Spleen (tissue), 7 donors: ENCODE data around the gene C4B.
"Not testable (repeated sequence)": the region's sequence is repeated elsewhere in the genome, so short reads cannot be mapped to it uniquely, and the experiment has no call there.

Experiments used
- POLR2A ChIP-seq, 3 donors: fragments of 450-650 bp; IDR thresholded peaks; one replicate each; pipeline ENCODE4 v1.5.1; 2017; ENCODE audit warnings: antibody characterized with exemption in 3 of 3, mild to moderate bottlenecking in 1 of 3
- POLR2AphosphoS5 ChIP-seq, 3 donors: sonication (generic); formaldehyde crosslinking; IDR thresholded peaks; one replicate each; pipeline ENCODE4 v1.5.1; 2017; ENCODE audit warnings: antibody characterized with exemption in 3 of 3
- TF ChIP-seq, protein P1 (sequence below), 11 experiments: fragments of 200-600 bp in 7 of 11; fragments of 450-650 bp in 4 of 11; sonication (generic) in 4 of 11; IDR thresholded peaks in 8 of 11; conservative IDR thresholded peaks in 3 of 11; 1 replicate in 7 of 11; 2 replicates in 4 of 11; pipeline versions ENCODE4 v1.4.0 to v1.8.0; 2016 to 2021; ENCODE audit warnings: antibody characterized with exemption in 11 of 11, inconsistent platforms in 4 of 11, mild to moderate bottlenecking in 1 of 11
- donor health status: DM: no; HTN: no; CAD: no; lungs with moderate emphysema.
- donor health status: DM: no; HTN: no; CAD: no.
- donor health status: DM: no; HTN: no; CAD: no.

DNA sequence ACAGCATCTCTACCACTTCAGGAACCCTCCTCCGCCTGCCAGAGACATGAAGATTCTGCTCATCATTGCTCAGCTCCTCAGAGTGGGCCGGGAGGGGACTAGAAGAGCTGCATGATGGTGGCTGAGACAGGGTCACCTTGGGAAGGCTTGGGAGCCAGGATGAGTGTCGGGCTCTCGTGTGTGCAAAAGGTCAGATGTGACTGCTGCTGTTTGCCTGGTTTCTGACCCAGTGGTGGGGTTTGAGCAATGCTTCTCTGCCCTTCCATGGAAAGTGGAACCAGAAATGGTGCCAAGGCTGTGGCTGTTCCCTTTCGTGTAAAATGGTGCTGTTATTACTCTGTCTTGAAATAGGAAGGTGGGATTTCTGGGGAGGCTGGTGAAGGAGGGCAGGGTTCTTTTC lies 857 bp upstream of the C4B start:
- TF ChIP-seq, protein P1, sequence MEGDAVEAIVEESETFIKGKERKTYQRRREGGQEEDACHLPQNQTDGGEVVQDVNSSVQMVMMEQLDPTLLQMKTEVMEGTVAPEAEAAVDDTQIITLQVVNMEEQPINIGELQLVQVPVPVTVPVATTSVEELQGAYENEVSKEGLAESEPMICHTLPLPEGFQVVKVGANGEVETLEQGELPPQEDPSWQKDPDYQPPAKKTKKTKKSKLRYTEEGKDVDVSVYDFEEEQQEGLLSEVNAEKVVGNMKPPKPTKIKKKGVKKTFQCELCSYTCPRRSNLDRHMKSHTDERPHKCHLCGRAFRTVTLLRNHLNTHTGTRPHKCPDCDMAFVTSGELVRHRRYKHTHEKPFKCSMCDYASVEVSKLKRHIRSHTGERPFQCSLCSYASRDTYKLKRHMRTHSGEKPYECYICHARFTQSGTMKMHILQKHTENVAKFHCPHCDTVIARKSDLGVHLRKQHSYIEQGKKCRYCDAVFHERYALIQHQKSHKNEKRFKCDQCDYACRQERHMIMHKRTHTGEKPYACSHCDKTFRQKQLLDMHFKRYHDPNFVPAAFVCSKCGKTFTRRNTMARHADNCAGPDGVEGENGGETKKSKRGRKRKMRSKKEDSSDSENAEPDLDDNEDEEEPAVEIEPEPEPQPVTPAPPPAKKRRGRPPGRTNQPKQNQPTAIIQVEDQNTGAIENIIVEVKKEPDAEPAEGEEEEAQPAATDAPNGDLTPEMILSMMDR (IDR thresholded peaks at IDR 0.05 in 8 of 11, conservative IDR thresholded peaks at IDR 0.05 in 3 of 11): not testable (repeated sequence)
- not testable (repeated sequence) for TF ChIP-seq POLR2AphosphoS5, POLR2A (IDR thresholded peaks at IDR 0.05)
